GM12878 (cell line): ENCODE data around the gene YTHDF1.

Source experiments
- CHD2 ChIP-seq: IDR thresholded peaks from 2 replicates; pipeline ENCODE4 v1.6.1; 2011; ENCODE audit warnings: low read depth, low read length, improper control_type of control experiment, borderline replicate concordance
- GATAD2B ChIP-seq: fragments of 450-650 bp; conservative IDR thresholded peaks from 2 replicates; pipeline ENCODE4 v1.6.1; 2017; ENCODE audit warnings: low read depth, mild to moderate bottlenecking, moderate library complexity
- LARP7 ChIP-seq: fragments of 450-650 bp; IDR thresholded peaks from 2 replicates; pipeline ENCODE4 v1.6.1; 2017; ENCODE audit warnings: mild to moderate bottlenecking
- NRF1 ChIP-seq: conservative IDR thresholded peaks from 2 replicates; pipeline ENCODE4 v1.6.1; 2011; ENCODE audit warnings: mild to moderate bottlenecking, low read depth, low read length, improper control_type of control experiment
- POLR2A ChIP-seq: IDR thresholded peaks from 2 replicates; pipeline ENCODE4 v1.6.1; 2011; ENCODE audit warnings: low read depth, mild to moderate bottlenecking, low read length
- RB1 ChIP-seq: fragments of 450-650 bp; formaldehyde crosslinking; IDR thresholded peaks from 2 replicates; pipeline ENCODE4 v1.6.1; 2017; ENCODE audit warnings: mild to moderate bottlenecking, borderline replicate concordance
- RCOR1 ChIP-seq: conservative IDR thresholded peaks from 2 replicates; pipeline ENCODE4 v1.6.1; 2012; ENCODE audit warnings: low read depth, low read length, improper control_type of control experiment
- YY1 ChIP-seq: IDR thresholded peaks from 2 replicates; pipeline ENCODE4 v1.6.1; 2011; ENCODE audit warnings: low read depth, mild to moderate bottlenecking, low read length
- ZNF274 ChIP-seq: IDR thresholded peaks from one replicate; pipeline ENCODE4 v1.8.0; 2011; ENCODE audit not compliant: insufficient read length, insufficient read depth
- TF ChIP-seq, protein P1 (sequence below): IDR thresholded peaks from 2 replicates; pipeline ENCODE4 v1.6.1; 2012; ENCODE audit warnings: low read depth, low read length, improper control_type of control experiment
- TF ChIP-seq, protein P2 (sequence below), 3 experiments: IDR thresholded peaks in 2 of 3; conservative IDR thresholded peaks in 1 of 3; 2 replicates each; pipeline ENCODE4 v1.5.1; 2011; ENCODE audit warnings: low read depth in 3 of 3, low read length in 3 of 3, mild to moderate bottlenecking in 3 of 3, control low read depth in 2 of 3, moderate library complexity in 2 of 3, inconsistent platforms in 1 of 3, mixed read lengths in 1 of 3; ENCODE audit not compliant: control insufficient read depth in 2 of 3, insufficient read depth in 1 of 3; ENCODE audit errors: extremely low read depth in 1 of 3
- TF ChIP-seq, protein P3 (sequence below): IDR thresholded peaks from 2 replicates; pipeline ENCODE4 v1.6.1; 2011; ENCODE audit warnings: low read depth, mild to moderate bottlenecking, low read length, moderate library complexity, borderline replicate concordance; ENCODE audit errors: extremely low read depth

DNA sequence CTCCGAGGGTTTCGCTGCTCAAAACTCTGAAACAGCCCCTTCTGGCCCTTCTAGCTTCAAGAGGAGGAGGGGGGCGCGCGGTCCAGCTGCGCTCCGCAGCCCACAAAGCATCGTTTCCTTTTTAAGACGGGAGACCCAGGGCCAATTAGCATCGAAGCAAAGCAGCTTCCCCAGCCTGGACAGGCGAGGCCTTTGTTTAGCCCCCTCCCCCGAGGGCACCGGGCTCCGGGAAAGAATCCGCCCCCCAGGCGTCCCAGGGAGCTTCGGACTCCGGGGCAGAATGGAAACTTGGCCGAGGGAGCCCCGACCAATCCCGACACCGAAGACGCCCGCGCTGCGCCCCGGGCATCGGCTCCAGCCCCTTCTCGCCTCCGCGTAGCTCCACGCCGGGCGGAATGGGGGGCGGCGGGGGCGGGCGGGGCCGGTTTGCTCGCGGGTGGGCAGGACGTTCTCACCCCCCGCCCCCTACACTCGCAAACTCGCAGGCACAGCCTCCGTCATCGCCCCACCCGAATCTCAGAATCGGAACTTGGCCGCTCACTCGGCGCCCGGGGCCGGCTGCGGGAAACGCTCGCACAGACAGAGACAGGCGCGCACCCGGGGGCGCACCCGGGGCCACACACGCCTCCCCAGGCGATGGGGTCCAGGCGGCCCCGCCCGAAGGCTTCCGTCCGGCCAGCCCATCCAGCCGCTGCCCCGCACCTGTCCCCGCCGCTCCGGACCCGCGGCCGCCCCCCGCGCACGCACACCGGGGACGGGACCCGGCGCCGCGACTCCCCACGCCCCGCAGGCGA, 37.7 kb upstream of the YTHDF1 start:
- TF ChIP-seq RCOR1 (no peak), RB1 (no peak), GATAD2B (no peak), ZNF274 (no peak), NRF1 (no peak), POLR2A (no peak), LARP7 (no peak), YY1 (no peak), CHD2 (no peak)
- TF ChIP-seq, protein P1, sequence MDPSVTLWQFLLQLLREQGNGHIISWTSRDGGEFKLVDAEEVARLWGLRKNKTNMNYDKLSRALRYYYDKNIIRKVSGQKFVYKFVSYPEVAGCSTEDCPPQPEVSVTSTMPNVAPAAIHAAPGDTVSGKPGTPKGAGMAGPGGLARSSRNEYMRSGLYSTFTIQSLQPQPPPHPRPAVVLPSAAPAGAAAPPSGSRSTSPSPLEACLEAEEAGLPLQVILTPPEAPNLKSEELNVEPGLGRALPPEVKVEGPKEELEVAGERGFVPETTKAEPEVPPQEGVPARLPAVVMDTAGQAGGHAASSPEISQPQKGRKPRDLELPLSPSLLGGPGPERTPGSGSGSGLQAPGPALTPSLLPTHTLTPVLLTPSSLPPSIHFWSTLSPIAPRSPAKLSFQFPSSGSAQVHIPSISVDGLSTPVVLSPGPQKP = no peak
- TF ChIP-seq, protein P2, sequence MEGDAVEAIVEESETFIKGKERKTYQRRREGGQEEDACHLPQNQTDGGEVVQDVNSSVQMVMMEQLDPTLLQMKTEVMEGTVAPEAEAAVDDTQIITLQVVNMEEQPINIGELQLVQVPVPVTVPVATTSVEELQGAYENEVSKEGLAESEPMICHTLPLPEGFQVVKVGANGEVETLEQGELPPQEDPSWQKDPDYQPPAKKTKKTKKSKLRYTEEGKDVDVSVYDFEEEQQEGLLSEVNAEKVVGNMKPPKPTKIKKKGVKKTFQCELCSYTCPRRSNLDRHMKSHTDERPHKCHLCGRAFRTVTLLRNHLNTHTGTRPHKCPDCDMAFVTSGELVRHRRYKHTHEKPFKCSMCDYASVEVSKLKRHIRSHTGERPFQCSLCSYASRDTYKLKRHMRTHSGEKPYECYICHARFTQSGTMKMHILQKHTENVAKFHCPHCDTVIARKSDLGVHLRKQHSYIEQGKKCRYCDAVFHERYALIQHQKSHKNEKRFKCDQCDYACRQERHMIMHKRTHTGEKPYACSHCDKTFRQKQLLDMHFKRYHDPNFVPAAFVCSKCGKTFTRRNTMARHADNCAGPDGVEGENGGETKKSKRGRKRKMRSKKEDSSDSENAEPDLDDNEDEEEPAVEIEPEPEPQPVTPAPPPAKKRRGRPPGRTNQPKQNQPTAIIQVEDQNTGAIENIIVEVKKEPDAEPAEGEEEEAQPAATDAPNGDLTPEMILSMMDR (IDR thresholded peaks at IDR 0.05 in 2 of 3, conservative IDR thresholded peaks at IDR 0.05 in 1 of 3; ENCODE audit: control insufficient read depth in 2 of 3, extremely low read depth in 1 of 3, insufficient read depth in 1 of 3, low read depth in 3 of 3, low read length in 3 of 3) = no peak
- TF ChIP-seq, protein P3, sequence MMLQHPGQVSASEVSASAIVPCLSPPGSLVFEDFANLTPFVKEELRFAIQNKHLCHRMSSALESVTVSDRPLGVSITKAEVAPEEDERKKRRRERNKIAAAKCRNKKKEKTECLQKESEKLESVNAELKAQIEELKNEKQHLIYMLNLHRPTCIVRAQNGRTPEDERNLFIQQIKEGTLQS = no peak
